ENCODE data around the gene CALB2. TPM values are rescaled to one million over a fixed set of nuclear protein-coding genes. Genes with fewer than 3 reads are reported as not detected.

The CALB2 gene
- total and polyA plus RNA-seq, 2 donors (not counting 1 experiment from before 2014, with no cell fraction given): not detected

- Histone ChIP-seq H3K9ac (ENCODE audit: low read length) (no peak overlapping the region), H3K9me3 (ENCODE audit: control extremely low read depth in 1 of 3, control insufficient read depth in 2 of 3, insufficient read depth in 1 of 3, low read length in 2 of 3) (no peaks in the 10 kb centered on the region), H3K79me2 (ENCODE audit: control insufficient read depth, insufficient read depth, low read length) (no peaks in the 10 kb centered on the region), H4K20me1 (ENCODE audit: control insufficient read depth, insufficient read depth, low read length, poor library complexity, severe bottlenecking) (no peaks in the 10 kb centered on the region), H3K27ac (ENCODE audit: low read length in 2 of 2) (no peak overlapping the region), H3K4me2 (replicated peaks; ENCODE audit: low read depth, low read length, poor library complexity, severe bottlenecking) (no peak overlapping the region), H3K4me3 (ENCODE audit: control extremely low read depth in 1 of 5, extremely low read depth in 1 of 5, insufficient read depth in 1 of 5, low read depth in 2 of 5, low read length in 4 of 5) (no peak overlapping the region), H3K27me3 (replicated peaks in 1 of 4; ENCODE audit: control extremely low read depth in 1 of 4, control insufficient read depth in 3 of 4, insufficient read depth in 4 of 4, low read length in 3 of 4) (peaks cover 0 to 8% (median 2%) of the 10 kb centered on the region in 4 experiments), H3K36me3 (replicated peaks in 1 of 2; ENCODE audit: control extremely low read depth in 1 of 2, control insufficient read depth in 1 of 2, extremely low read depth in 1 of 2, insufficient read depth in 2 of 2, low read length in 1 of 2) (no peaks in the 10 kb centered on the region), H3K4me1 (ENCODE audit: control insufficient read depth in 2 of 2, insufficient read depth in 2 of 2, low read length in 2 of 2) (no peaks in the 10 kb centered on the region), H2AFZ (ENCODE audit: insufficient read depth, low read depth, low read length, poor library complexity, severe bottlenecking) (no peak overlapping the region)
- DNase-seq (no peak), ATAC-seq (ENCODE audit: low read depth) (no peak)
- ChIA-PET POLR2A (no interaction called here), CTCF (no interaction called here)
- peaks cover 2% of the 10 kb centered on the region for H3K9me3 Mint-ChIP-seq (ENCODE audit: insufficient read depth)
- no peak for TF ChIP-seq CTCF (IDR thresholded peaks at IDR 0.05)
- WGBS (ENCODE audit: insufficient coverage): no CpG with 5 or more reads among the region's 3 CpGs
- H3K4me1 Mint-ChIP-seq: no peaks in the 10 kb centered on the region
- peaks cover 8% of the 10 kb centered on the region for H3K27me3 Mint-ChIP-seq
- H3K4me3 Mint-ChIP-seq: no peak overlapping the region
- intact Hi-C loops (cut with micrococcal nuclease): no loop called here
- H3K27ac Mint-ChIP-seq: no peak overlapping the region
Observed at GRCh38 chr16:71328151-71328550, 30.4 kb upstream of the CALB2 start.

GRCh38 chr16:71337631-71338030, 20.9 kb upstream of the CALB2 start:
- Histone ChIP-seq H3K9me3 (ENCODE audit: control extremely low read depth in 1 of 3, control insufficient read depth in 2 of 3, insufficient read depth in 1 of 3, low read length in 2 of 3) (no peaks in the 10 kb centered on the region), H3K79me2 (ENCODE audit: control insufficient read depth, insufficient read depth, low read length) (no peaks in the 10 kb centered on the region), H3K9ac (ENCODE audit: low read length) (no peak overlapping the region), H3K27me3 (replicated peaks in 1 of 4; ENCODE audit: control extremely low read depth in 1 of 4, control insufficient read depth in 3 of 4, insufficient read depth in 4 of 4, low read length in 3 of 4) (peaks cover 0 to 15% (median 6%) of the 10 kb centered on the region in 4 experiments), H3K4me3 (ENCODE audit: control extremely low read depth in 1 of 5, extremely low read depth in 1 of 5, insufficient read depth in 1 of 5, low read depth in 2 of 5, low read length in 4 of 5) (no peak overlapping the region), H3K4me1 (ENCODE audit: control insufficient read depth in 2 of 2, insufficient read depth in 2 of 2, low read length in 2 of 2) (no peaks in the 10 kb centered on the region), H4K20me1 (ENCODE audit: control insufficient read depth, insufficient read depth, low read length, poor library complexity, severe bottlenecking) (no peaks in the 10 kb centered on the region), H3K36me3 (replicated peaks in 1 of 2; ENCODE audit: control extremely low read depth in 1 of 2, control insufficient read depth in 1 of 2, extremely low read depth in 1 of 2, insufficient read depth in 2 of 2, low read length in 1 of 2) (no peaks in the 10 kb centered on the region), H3K4me2 (replicated peaks; ENCODE audit: low read depth, low read length, poor library complexity, severe bottlenecking) (no peak overlapping the region), H3K27ac (ENCODE audit: low read length in 2 of 2) (no peak overlapping the region), H2AFZ (ENCODE audit: insufficient read depth, low read depth, low read length, poor library complexity, severe bottlenecking) (no peak overlapping the region)
- ATAC-seq (ENCODE audit: low read depth) (no peak), DNase-seq (no peak)
- CTCF ChIA-PET: no interaction called here
- Mint-ChIP-seq H3K4me1 (no peaks in the 10 kb centered on the region), H3K4me3 (no peak overlapping the region), H3K27ac (no peak overlapping the region), H3K27me3 (peaks cover 6% of the 10 kb centered on the region), H3K9me3 (ENCODE audit: insufficient read depth) (no peaks in the 10 kb centered on the region)
- WGBS (ENCODE audit: insufficient coverage): 76% methylated on average over 1 of the region's 1 CpG
- no peak for TF ChIP-seq EZH2 (IDR thresholded peaks at IDR 0.05; ENCODE audit: borderline replicate concordance, insufficient read depth, low read depth, low read length, poor library complexity, severe bottlenecking)
- TF ChIP-seq CTCF (IDR thresholded peaks at IDR 0.05): no peak
- POLR2A ChIA-PET: no interaction called here
- intact Hi-C loops (cut with micrococcal nuclease): no loop called here
